ENCODE data around the gene CADM1. TPM values are rescaled to one million over a fixed set of nuclear protein-coding genes. Genes with fewer than 3 reads are reported as not detected.
A peak's percentile ranks its signal among the peaks of the same experiment; 100 is the strongest.

The CADM1 gene
- total and polyA plus RNA-seq, 2 experiments from 2014 or later = 16.5 to 18.0 TPM

DNA sequence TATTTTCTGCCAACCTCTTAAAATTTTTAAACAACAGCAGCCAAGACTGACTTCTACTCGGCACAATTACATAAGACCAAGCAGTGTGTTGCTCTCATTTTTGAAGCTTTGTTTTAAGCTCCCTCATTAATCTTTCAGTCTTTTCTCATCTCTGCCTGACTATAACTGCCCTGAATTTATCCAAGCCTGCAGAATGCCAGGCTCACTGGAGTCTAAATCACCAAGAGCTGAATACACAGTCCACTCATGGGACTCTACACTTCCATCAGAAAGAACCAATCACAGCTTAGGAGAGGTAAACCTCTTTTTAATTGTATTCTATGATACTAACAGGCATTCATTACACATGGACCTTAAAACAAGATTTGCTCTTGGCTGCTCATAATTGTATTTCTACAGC, 178.7 kb downstream of the CADM1 start:
- ATAC-seq = no peak

More for the DNA sequence above, 178.7 kb downstream of the CADM1 start:
- Histone ChIP-seq H3K79me2 (replicated peaks; ENCODE audit: insufficient read depth) (no peaks in the 10 kb centered on the region), H4K20me1 (replicated peaks; ENCODE audit: insufficient read depth) (no peaks in the 10 kb centered on the region), H3K27ac (ENCODE audit: low read depth) (no peak overlapping the region), H3K4me3 (no peak overlapping the region), H3K4me1 (ENCODE audit: insufficient read depth) (no peaks in the 10 kb centered on the region), H2AFZ (no peak overlapping the region), H3K36me3 (ENCODE audit: insufficient read depth) (no peaks in the 10 kb centered on the region), H3K9me2 (ENCODE audit: insufficient read depth) (no peaks in the 10 kb centered on the region), H3K4me2 (0 out of 2 replicates have a peak overlapping the region, but pooled peaks have one; percentile 19), H3K27me3 (ENCODE audit: insufficient read depth) (no peaks in the 10 kb centered on the region), H3F3A (replicated peaks; ENCODE audit: low read depth) (no peaks in the 10 kb centered on the region)
- no peak for DNase-seq (ENCODE audit: low spot score)
- no peaks in the 10 kb centered on the region for H3K4me1 Mint-ChIP-seq
- TF ChIP-seq EZH2phosphoT487 (IDR thresholded peaks at IDR 0.05; ENCODE audit: unreplicated experiment) (no peak), NANOG (IDR thresholded peaks at IDR 0.05; ENCODE audit: borderline replicate concordance) (no peak), ZNF114 (CRISPR knock-in tag; IDR thresholded peaks at IDR 0.05) (no peak), CREB1 (CRISPR knock-in tag; IDR thresholded peaks at IDR 0.05; ENCODE audit: low read depth) (no peak), POLR2AphosphoS5 (IDR thresholded peaks at IDR 0.05; ENCODE audit: low read depth) (no peak), JUNB (IDR thresholded peaks at IDR 0.05; ENCODE audit: unreplicated experiment) (no peak), EZH2 (IDR thresholded peaks at IDR 0.05; ENCODE audit: low read depth, unreplicated experiment) (no peak), ZNF331 (CRISPR knock-in tag; IDR thresholded peaks at IDR 0.05; ENCODE audit: low read depth) (no peak), STAT1 (IDR thresholded peaks at IDR 0.05; ENCODE audit: unreplicated experiment) (no peak)
- TF ChIP-seq, protein P1, sequence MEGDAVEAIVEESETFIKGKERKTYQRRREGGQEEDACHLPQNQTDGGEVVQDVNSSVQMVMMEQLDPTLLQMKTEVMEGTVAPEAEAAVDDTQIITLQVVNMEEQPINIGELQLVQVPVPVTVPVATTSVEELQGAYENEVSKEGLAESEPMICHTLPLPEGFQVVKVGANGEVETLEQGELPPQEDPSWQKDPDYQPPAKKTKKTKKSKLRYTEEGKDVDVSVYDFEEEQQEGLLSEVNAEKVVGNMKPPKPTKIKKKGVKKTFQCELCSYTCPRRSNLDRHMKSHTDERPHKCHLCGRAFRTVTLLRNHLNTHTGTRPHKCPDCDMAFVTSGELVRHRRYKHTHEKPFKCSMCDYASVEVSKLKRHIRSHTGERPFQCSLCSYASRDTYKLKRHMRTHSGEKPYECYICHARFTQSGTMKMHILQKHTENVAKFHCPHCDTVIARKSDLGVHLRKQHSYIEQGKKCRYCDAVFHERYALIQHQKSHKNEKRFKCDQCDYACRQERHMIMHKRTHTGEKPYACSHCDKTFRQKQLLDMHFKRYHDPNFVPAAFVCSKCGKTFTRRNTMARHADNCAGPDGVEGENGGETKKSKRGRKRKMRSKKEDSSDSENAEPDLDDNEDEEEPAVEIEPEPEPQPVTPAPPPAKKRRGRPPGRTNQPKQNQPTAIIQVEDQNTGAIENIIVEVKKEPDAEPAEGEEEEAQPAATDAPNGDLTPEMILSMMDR (conservative IDR thresholded peaks at IDR 0.05; ENCODE audit: low read depth in 2 of 2) = no peak
- TF ChIP-seq, protein P2, sequence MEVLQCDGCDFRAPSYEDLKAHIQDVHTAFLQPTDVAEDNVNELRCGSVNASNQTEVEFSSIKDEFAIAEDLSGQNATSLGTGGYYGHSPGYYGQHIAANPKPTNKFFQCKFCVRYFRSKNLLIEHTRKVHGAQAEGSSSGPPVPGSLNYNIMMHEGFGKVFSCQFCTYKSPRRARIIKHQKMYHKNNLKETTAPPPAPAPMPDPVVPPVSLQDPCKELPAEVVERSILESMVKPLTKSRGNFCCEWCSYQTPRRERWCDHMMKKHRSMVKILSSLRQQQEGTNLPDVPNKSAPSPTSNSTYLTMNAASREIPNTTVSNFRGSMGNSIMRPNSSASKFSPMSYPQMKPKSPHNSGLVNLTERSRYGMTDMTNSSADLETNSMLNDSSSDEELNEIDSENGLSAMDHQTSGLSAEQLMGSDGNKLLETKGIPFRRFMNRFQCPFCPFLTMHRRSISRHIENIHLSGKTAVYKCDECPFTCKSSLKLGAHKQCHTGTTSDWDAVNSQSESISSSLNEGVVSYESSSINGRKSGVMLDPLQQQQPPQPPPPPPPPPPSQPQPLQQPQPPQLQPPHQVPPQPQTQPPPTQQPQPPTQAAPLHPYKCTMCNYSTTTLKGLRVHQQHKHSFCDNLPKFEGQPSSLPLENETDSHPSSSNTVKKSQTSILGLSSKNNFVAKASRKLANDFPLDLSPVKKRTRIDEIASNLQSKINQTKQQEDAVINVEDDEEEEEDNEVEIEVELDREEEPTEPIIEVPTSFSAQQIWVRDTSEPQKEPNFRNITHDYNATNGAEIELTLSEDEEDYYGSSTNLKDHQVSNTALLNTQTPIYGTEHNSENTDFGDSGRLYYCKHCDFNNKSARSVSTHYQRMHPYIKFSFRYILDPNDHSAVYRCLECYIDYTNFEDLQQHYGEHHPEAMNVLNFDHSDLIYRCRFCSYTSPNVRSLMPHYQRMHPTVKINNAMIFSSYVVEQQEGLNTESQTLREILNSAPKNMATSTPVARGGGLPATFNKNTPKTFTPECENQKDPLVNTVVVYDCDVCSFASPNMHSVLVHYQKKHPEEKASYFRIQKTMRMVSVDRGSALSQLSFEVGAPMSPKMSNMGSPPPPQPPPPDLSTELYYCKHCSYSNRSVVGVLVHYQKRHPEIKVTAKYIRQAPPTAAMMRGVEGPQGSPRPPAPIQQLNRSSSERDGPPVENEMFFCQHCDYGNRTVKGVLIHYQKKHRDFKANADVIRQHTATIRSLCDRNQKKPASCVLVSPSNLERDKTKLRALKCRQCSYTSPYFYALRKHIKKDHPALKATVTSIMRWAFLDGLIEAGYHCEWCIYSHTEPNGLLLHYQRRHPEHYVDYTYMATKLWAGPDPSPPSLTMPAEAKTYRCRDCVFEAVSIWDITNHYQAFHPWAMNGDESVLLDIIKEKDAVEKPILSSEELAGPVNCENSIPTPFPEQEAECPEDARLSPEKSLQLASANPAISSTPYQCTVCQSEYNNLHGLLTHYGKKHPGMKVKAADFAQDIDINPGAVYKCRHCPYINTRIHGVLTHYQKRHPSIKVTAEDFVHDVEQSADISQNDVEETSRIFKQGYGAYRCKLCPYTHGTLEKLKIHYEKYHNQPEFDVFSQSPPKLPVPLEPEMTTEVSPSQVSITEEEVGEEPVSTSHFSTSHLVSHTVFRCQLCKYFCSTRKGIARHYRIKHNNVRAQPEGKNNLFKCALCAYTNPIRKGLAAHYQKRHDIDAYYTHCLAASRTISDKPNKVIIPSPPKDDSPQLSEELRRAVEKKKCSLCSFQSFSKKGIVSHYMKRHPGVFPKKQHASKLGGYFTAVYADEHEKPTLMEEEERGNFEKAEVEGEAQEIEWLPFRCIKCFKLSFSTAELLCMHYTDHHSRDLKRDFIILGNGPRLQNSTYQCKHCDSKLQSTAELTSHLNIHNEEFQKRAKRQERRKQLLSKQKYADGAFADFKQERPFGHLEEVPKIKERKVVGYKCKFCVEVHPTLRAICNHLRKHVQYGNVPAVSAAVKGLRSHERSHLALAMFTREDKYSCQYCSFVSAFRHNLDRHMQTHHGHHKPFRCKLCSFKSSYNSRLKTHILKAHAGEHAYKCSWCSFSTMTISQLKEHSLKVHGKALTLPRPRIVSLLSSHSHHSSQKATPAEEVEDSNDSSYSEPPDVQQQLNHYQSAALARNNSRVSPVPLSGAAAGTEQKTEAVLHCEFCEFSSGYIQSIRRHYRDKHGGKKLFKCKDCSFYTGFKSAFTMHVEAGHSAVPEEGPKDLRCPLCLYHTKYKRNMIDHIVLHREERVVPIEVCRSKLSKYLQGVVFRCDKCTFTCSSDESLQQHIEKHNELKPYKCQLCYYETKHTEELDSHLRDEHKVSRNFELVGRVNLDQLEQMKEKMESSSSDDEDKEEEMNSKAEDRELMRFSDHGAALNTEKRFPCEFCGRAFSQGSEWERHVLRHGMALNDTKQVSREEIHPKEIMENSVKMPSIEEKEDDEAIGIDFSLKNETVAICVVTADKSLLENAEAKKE (CRISPR knock-in tag; IDR thresholded peaks at IDR 0.05) = no peak
- TF ChIP-seq, protein P3, sequence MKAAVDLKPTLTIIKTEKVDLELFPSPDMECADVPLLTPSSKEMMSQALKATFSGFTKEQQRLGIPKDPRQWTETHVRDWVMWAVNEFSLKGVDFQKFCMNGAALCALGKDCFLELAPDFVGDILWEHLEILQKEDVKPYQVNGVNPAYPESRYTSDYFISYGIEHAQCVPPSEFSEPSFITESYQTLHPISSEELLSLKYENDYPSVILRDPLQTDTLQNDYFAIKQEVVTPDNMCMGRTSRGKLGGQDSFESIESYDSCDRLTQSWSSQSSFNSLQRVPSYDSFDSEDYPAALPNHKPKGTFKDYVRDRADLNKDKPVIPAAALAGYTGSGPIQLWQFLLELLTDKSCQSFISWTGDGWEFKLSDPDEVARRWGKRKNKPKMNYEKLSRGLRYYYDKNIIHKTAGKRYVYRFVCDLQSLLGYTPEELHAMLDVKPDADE (IDR thresholded peaks at IDR 0.05) = no peak
- TF ChIP-seq, protein P4, sequence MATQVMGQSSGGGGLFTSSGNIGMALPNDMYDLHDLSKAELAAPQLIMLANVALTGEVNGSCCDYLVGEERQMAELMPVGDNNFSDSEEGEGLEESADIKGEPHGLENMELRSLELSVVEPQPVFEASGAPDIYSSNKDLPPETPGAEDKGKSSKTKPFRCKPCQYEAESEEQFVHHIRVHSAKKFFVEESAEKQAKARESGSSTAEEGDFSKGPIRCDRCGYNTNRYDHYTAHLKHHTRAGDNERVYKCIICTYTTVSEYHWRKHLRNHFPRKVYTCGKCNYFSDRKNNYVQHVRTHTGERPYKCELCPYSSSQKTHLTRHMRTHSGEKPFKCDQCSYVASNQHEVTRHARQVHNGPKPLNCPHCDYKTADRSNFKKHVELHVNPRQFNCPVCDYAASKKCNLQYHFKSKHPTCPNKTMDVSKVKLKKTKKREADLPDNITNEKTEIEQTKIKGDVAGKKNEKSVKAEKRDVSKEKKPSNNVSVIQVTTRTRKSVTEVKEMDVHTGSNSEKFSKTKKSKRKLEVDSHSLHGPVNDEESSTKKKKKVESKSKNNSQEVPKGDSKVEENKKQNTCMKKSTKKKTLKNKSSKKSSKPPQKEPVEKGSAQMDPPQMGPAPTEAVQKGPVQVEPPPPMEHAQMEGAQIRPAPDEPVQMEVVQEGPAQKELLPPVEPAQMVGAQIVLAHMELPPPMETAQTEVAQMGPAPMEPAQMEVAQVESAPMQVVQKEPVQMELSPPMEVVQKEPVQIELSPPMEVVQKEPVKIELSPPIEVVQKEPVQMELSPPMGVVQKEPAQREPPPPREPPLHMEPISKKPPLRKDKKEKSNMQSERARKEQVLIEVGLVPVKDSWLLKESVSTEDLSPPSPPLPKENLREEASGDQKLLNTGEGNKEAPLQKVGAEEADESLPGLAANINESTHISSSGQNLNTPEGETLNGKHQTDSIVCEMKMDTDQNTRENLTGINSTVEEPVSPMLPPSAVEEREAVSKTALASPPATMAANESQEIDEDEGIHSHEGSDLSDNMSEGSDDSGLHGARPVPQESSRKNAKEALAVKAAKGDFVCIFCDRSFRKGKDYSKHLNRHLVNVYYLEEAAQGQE (IDR thresholded peaks at IDR 0.05; ENCODE audit: unreplicated experiment) = no peak
- H3K36me3 Mint-ChIP-seq (ENCODE audit: low read depth) = peaks cover 5% of the 10 kb centered on the region; the same call in 2 of the 3 replicates
- H3K9me3 Mint-ChIP-seq = peaks cover 3% of the 10 kb centered on the region; the same call in 1 of the 3 replicates
- no peak overlapping the region for H3K4me3 Mint-ChIP-seq
- peaks cover 2% of the 10 kb centered on the region for H3K27me3 Mint-ChIP-seq (ENCODE audit: insufficient read depth, low read depth, poor library complexity)
- no peak overlapping the region for H3K27ac Mint-ChIP-seq
